GM18951 (cell line): Measurements from ENCODE around the gene WDR76.

Experiments used
- POLR2A ChIP-seq: IDR thresholded peaks from 4 replicates; pipeline ENCODE4 v1.6.1; 2011; ENCODE audit warnings: mild to moderate bottlenecking; ENCODE audit not compliant: insufficient read length, insufficient read depth; ENCODE audit errors: extremely low read depth
- in situ Hi-C: fragments of 300-500 bp; cut with MboI; formaldehyde crosslinking; loops from one replicate; pipeline ENCODE4 v1.12.0; 2022; ENCODE audit warnings: low sequenced_read_pairs, mixed read lengths, inconsistent platforms; ENCODE audit not compliant: unreplicated experiment

Gene WDR76

GRCh38 chr15:43826508-43827341, at the start of gene WDR76:
Gene WDR76 (plus strand): TSS chr15:43827002. CDS start chr15:43827033, 31 bp downstream.
- in situ Hi-C loops = no loop called here
- peak; percentile 44 for TF ChIP-seq POLR2A

DNA sequence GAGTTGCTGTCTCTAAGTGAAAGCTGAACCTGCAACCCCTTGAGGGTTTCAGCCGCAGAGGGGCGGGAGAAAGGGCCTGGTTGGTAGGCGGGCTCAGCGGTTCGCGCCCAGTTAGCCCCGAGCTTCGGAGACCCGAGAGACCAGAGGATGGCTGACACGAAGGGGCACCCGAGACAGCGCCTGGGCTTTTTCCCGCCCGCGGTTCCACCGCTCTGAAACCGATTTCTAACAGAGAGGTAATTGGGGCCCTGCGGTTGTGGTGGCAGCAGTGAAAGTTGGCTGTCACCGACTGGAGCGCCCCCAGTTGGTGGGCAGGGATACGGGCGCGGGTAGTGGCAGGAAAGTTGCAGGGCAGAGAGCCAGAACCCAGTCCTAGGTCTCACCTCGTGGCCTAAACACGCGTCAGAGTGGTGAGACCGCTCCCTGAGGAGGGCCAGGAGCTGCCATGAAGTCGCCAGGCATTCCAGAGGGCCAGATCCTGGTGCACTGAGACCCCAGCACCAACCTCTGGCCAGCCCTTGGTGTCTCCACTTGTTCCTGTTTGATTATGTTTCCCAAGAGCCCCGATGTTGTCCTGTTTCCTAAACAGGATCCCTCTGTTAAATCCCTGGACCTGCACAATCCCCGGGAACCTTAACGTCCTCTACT, 49.4 kb upstream of the WDR76 start:
- TF ChIP-seq POLR2A = no peak
- in situ Hi-C loops = no loop called here

- TF ChIP-seq POLR2A = no peak
- in situ Hi-C loops = no loop called here
Measured at GRCh38 chr15:43779016-43779415, 47.8 kb upstream of the WDR76 start.

DNA sequence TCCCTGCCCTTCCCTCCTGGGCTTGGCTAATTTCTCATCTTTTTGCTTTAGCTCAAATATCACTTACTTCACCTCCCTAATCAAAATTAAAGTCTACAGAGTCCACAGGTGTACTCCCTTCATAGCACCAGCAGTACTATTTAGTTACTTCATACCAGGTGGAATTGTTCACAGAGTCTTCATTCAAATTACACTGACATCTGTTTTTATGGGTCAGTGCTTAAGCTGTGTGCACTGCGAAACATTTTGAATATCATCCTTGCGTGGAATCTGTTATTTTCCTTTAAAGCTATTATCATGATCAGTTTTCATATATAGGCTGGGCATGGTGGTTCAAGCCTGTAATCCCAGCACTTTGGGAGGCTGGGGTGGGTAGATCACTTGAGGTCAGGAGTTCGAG, 37.4 kb upstream of the WDR76 start:
- in situ Hi-C loops = no loop called here
- no peak for TF ChIP-seq POLR2A

DNA sequence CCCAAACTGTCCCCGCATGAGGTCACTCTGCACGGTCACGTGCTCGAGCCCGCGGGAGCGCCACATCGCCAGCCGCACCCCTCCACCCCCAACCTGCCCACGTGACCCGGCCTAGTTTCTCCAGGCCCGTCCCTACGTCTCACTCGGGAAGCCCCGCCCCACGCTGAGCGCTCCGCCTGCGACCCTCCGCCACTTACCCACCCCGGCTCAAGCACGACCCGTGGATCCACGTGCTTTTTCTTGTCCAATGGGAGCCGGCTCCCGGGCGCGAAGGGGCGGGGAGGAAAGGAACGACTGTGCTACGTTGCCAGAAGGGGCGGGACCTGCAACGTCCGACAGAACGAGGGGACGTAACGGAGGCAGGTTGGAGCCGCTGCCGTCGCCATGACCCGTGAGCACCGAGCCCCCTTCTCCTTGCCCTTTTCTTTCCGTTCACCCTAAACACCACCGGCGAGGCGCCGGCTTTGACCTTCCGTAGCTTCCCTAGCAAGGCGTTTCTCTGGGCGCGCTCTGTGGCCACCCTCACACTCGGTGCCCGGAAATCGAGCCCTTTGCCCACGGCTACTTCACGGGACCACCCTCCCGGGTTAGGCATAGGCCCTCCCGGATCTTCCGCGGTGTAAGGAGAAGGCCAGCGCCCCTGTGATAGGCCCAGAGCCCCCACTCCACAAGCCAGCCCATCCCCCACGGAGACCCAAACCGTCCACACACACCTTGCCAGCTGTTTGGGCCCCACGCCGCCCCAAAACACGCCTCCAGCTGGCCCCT, 34.6 kb upstream of the WDR76 start, which contains the start of gene SERF2:
SERF2 (plus strand) TSS at position 328 of the 768 bp plus-strand sequence; CDS start at position 385, 57 bp downstream.
- TF ChIP-seq POLR2A = peak; percentile 96
- in situ Hi-C loops = no loop called here

- in situ Hi-C loops = no loop called here
Measured at GRCh38 chr15:43792761-43793476, 33.9 kb upstream of the WDR76 start.

GRCh38 chr15:43793647-43794046, 33.2 kb upstream of the WDR76 start:
- TF ChIP-seq POLR2A = no peak
- in situ Hi-C loops = no loop called here

More at GRCh38 chr15:43792761-43793476, 33.9 kb upstream of the WDR76 start:
- no peak for TF ChIP-seq POLR2A

DNA sequence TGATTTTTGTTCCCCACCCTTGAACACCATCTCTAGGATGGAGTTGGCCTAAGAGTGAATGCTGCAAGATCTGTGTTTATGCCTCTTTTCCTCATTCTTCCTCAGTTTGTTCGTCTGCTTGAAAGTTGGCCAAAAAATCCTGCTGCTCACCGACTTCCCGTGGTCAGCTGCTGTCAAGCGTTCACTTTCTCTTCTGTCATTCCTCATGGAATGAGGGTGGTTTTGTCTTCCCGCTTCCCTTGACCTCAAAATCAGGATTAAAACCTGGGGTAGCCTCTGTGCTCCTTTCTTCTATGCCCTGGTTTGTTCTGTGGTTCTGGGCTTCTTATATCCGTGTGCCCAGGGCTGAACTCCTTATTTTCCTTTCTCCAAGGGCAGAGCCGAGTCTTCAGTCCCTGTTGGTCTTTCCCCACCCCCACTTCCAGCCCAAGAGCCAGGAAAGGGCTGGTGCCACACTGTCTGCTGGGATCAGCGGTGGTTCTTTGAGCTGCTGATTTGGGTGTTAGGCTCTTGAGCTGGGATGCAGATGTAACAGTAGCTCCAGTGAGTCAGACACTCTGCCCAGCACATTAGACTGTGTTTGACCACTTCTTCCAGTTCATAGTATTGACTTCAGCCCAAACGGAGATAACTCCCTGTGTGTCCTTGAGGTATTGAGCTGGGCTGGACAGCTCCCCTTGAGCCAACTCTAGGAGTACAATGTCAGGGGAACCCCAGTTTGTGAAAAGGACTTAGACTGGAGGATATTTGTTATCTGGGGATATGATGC, 32.3 kb upstream of the WDR76 start:
- in situ Hi-C loops = no loop called here
- peak; percentile 22 for TF ChIP-seq POLR2A

- no peak for TF ChIP-seq POLR2A
- in situ Hi-C loops = no loop called here
Measured at GRCh38 chr15:43795197-43795596, 31.6 kb upstream of the WDR76 start.

- in situ Hi-C loops = no loop called here
- no peak for TF ChIP-seq POLR2A
Measured at GRCh38 chr15:43795997-43796396, 30.8 kb upstream of the WDR76 start.

DNA sequence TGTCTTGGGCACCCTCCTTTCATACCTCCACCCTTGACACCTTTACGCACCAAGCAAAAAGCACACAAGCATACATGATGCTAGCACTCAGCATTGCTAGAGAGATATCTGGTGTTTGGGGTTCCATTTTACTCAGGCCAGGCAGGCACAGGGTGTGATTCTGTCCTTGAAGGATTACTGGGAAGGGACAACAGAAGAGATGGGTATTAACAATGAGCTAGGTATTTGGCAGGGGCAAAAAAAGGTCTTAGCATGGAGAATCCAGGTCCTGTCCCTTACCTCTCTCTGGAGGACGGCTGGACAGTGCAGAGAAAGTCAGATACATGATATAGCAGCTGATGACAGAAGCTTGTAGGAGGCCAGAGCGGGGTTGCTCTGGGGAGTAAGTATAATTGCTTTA, 30.2 kb upstream of the WDR76 start:
- in situ Hi-C loops = no loop called here
- TF ChIP-seq POLR2A = no peak
